Endothelial cell of umbilical vein (primary cell): Measurements from ENCODE around the gene ZNF658.
"Not testable (repeated sequence)": the region's sequence is repeated elsewhere in the genome, so short reads cannot be mapped to it uniquely, and the experiment has no call there.

Experiments used
- MYC ChIP-seq: IDR thresholded peaks from one replicate; pipeline ENCODE4 v1.6.1; 2011; ENCODE audit warnings: mild to moderate bottlenecking, low read depth, low read length
- POLR2AphosphoS5 ChIP-seq: IDR thresholded peaks from 2 replicates; pipeline ENCODE4 v1.6.1; 2012; ENCODE audit warnings: low read depth, mild to moderate bottlenecking, control low read depth, low read length, moderate library complexity; ENCODE audit not compliant: insufficient read depth

DNA sequence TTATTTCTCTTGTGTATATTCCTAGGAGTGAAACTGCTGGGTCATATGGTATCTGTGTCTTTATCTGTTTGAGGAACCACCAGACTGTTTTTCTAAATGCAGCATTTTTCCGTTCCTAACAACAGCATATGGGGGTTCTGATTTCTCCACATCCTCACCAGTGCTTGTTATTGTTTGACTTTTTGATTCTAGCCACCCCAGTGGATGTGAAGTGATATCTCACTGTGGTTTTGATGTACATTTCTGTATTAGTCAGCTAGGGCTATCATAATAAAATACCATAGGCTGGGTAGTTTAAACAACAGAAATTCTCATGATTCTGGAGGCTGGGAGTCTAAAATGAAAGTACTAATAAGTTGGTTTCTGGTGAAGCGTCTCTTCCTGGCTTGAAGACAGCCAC lies 9.0 kb downstream of the ZNF658 start:
- TF ChIP-seq POLR2AphosphoS5, MYC: not testable (repeated sequence)
